Measurements from ENCODE around the gene TM4SF20.
"Not testable (repeated sequence)": the region's sequence is repeated elsewhere in the genome, so short reads cannot be mapped to it uniquely, and the experiment has no call there.

Gene TM4SF20

DNA sequence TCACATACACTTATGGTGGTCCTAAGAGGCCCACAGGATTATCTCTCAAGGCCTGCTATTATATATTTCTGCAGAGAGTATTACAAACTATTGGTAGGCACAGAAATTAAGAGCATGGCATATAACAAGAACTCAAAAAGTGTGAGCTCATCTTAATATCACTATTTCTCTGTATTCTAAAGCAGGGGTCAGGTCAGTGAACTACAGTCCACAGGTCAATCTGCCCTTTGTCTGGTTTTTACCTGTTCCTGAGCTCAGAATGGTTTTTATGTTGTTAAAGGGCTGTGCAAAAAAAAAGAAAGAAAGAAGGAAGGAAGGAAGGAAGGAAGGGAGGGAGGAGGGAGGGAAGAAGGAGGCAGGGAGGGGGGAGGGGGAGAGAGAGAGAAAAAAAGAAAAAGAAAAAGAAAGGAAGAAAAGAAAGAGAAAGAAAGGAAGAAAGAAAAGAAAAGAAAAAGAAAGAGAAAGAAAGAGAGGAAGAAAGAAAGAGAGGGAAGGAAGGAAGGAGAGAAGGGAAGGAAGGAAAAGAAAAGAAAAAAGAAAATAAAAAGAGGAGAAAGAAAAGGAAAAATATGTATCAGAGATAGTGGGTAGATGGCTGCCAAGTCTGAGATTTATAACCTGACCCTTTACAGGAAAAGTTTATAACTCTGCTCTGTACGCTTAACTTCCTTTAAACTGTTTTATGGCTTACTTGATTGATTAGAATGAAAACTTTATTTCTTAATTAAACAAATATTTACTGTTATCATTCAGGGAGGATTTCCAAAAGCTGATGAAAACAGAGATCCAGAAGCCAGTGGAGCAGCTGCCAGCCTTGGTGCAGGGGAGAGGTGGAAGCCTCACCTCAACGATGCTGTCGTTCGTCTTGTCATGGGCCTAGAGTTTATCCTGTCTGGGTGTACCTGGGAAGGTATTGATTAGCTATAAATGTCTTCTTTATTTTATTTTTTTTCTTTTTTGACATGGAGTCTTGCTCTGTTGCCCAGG is 19.9 kb upstream of the TM4SF20 start:
- DNase-seq: no peak

DNA sequence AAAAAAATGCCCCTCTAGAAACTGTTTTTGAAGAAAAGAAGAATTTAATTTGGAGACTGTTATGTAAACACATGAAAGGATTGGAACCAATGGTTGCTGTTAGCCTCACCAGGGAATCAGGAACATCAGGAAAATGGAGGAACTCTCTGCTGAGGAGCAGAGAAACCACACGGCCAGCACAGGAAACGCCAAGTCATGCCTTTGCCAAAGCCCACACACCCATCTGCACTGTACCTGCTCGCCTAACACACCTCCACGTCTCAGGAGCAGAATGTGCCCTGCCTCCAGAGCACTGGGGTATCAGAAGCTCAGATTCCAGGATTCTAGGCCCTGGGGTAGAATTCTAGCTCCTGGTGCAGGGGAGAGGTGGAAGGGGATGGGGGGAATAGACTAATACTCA is 18.5 kb upstream of the TM4SF20 start:
- no peak for DNase-seq

DNA sequence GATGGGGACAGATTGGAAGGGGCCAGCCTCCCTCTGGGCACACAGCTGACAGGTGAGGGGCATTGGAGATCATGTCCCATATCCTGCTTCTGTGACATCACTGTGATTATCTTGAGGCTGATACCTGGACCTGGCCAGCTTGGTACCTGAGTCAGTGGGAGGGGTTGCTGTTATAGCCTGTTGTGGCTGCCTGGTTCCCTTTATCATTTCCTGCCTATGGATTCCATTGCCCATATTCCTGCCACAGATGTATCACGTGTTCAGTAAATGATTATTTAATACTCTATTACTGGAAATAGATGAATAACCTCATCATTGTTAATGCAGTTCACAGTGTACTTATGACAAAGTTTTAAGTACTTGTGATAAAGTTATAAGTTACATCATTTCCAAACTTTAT is 16.4 kb upstream of the TM4SF20 start:
- DNase-seq: no peak

DNA sequence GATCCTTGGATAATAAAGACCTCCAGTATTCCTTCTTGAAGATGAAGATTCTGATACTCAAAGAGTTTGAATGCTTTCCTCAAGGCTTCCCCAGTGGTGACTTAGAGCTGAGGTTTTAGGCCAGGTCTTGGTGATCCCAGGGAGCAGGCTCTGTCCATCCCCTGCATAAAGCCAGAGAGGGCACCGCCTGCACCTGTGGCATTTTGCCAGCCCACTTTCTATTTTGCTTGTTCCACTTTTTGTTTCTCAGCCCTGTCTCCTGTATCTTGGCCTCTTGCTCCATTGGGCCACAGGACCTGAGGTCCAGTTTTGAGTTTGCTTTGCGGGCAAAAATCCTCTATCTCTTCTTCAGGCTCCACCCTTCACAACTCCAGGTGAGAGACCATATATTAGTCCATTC is 15.3 kb upstream of the TM4SF20 start:
- no peak for DNase-seq

DNA sequence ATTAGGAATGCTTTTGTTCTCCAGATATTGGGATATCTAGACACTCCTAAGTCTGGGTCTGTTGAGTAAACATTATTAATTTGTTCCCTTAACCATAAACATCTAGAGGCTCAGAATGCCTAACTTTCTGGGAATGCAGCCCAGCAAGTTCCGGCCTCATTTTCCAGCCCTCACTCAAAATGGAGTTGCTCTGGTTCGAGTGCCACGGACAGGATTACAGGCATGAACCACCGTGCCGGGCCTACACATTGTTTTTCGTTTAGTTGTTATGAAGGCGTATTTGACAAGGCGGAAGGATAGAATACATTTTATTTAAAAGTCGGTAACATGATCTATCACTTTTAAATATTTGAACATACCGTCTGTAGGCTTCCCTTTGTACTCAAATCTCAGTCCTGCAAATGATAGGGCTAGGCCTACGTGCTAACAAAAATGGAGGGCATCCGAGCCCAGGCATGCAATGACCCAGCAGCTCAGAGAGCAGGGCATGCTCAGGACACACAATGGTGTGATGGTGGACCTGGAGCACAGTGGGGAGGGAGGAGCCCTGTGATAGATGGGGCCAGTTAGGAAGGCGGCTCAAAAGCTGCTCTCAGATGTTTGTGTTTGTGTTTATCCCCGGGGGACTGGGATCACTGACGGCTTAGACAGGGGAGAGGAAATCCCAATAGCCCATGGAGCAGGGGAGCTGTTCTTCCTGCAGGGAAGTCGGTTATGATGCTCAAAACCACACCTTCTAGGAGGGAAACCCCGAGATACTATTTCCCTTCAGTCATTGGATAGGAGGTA is 11.6 kb upstream of the TM4SF20 start:
- no peak for DNase-seq

DNA sequence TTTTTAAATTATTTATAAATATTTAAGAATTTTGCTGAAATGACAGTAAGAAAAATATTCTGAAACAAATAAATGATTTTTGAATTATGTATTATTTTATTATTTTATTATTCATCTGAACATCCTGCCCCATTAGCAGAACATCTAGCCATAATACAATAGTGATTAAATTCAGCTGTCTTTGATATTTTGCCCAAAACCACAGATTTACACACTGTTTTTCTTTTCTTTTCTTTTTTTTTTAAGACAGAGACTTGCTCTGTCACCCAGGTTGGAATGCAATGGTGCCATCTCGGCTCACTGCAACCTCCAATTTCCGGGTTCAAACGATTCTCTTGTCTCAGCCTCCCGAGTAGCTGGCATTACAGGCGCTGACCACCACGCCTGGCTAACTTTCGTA is 10.6 kb upstream of the TM4SF20 start:
- no peak for DNase-seq

DNA sequence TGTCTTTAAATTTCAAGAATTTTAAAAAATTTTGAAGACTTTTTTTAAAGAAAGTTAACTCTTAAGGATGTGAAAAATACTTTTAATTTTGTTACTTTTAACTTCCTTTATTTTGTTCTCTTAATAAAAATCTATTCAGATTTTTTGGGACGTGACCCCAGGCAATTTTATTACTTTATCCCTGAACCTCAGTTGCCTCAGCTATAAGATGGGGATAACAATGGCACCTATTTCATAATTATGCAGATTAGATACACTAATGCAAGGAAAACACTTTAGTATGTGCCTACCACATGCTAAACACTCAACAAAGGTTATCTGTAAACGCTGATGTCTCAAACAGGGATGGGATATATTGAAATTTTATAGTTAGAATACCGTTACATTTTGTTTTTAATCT is 10.1 kb upstream of the TM4SF20 start:
- no peak for DNase-seq

DNA sequence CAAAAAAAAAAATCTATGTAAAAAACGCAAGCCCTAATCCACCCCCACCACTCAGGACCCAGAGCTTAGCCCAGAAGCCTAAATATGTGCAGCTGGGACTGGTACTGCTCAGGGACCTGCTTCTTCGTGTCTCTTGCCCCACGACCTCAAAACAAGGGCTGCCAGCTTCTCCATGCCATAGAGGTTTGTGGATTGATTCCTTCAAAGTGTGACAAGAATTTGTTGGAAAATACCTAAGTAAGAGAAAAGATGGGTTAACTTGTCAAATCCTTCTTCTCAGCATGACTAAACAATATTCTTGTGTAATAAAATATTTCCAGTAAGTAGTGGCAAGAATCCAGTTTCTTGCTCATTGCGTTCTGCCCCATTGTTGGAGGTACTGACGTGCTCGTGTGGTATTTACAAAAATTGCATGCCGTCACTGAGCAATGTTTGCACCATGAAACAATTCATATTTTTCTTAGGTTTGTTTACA is 9.5 kb upstream of the TM4SF20 start:
- no peak for DNase-seq

DNA sequence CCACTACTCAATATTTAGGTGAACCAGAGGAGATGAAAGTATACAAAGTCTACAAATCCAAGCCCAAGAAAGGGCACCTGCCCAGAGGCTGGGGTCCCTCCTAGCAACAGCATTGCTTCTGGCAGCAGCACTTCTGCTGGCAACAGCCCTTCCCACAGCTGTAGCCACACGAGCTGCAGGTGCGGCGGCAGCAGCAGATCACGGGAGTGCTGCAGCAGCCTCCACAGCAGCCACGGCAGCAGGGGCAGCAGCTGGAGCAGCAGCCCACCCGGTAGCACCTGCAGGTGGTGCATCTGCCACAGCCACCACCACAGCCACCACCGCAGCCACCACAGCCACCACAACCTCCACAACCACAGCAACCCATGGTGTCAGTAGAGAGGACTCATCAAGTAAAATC is 8.5 kb upstream of the TM4SF20 start, which contains the start of gene SCYGR1:
SCYGR1 (minus strand) TSS at position 367 of the 400 bp plus-strand sequence; CDS start at position 367, 0 bp downstream.
- not testable (repeated sequence) for DNase-seq

DNA sequence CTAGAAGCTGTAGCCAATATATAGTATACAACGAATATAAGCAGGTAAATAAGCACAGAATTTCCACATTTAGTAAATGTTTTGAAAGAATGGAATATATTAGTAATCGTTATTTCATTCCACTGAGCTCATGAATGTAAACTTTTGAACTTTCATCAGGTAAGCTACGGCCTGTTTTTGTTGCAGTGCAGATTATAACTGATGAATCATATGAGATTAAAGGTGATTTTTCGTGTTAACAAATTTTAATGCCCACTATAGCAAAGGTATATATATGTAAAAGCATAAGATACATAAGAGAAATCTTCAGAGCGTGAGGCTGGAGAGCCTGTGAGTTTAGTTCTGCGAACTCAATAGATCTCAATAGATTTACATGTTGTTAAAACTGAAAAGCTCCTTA is 7.5 kb upstream of the TM4SF20 start:
- no peak for DNase-seq

DNA sequence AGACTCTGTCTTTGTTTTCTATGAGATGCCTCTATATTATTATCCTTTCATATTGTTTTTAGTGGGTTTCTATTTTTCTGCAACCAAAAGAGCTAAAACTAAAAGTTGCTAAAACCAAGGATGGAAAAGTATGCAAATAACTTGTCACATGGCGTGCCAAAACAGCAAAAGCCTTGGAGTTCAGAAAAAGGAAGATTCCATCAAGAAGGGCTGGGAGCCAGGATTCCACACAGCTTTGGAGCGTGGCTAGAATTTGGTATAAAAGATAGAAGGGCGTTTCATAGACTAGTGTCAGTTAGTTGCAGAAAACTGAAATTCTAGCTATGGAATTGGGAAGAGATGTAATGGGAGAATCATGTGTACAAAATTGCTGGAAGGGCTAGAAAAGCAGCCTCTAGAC is 4.6 kb upstream of the TM4SF20 start:
- DNase-seq: no peak

DNA sequence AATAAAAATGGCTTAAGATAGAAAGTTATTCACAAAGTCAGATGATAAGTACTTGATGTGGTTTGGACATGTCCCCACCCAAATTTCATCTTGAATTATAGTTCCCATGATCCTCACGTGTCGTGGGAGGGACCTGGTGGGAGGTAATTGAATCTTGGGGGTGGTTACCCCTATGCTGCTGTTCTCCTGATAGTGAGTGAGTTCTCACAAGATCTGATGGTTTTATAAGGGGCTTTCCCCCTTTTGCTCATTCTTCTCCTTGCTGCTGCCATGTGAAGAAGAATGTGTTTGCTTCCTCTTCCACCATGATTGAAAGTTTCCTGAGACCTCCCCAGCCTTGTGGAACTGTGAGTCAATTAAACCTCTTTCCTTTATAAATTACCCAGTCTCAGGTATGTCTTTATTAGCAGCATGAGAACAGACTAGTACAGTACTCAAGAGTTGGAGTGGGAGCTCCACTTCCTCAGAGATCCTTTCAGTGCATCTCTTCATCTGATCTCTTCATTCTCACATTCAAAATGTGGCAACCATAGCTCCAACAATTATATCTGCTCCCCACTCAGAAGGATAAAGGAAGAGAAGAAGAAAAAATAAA is 3.2 kb upstream of the TM4SF20 start:
- DNase-seq: not testable (repeated sequence)

DNA sequence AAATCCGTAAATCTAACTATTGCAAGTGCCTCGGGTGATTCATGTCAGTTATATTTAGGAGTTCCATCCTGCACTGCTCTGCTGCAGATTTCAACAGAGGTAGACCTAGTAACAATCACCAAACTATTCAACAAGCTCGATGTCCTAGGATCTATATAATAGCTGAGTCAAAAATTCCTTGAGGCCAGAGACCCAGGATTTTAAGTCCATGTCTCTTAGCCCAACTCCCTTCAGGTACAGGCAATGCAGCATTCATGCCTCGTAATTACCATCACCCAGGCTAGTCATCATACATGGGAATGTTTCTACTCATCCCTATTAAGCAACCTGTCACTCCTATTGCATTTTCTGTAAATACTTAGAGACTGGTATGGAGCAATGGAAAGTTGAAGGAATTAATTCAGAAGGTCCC is 729 bp downstream of the TM4SF20 start:
- no peak for DNase-seq

DNA sequence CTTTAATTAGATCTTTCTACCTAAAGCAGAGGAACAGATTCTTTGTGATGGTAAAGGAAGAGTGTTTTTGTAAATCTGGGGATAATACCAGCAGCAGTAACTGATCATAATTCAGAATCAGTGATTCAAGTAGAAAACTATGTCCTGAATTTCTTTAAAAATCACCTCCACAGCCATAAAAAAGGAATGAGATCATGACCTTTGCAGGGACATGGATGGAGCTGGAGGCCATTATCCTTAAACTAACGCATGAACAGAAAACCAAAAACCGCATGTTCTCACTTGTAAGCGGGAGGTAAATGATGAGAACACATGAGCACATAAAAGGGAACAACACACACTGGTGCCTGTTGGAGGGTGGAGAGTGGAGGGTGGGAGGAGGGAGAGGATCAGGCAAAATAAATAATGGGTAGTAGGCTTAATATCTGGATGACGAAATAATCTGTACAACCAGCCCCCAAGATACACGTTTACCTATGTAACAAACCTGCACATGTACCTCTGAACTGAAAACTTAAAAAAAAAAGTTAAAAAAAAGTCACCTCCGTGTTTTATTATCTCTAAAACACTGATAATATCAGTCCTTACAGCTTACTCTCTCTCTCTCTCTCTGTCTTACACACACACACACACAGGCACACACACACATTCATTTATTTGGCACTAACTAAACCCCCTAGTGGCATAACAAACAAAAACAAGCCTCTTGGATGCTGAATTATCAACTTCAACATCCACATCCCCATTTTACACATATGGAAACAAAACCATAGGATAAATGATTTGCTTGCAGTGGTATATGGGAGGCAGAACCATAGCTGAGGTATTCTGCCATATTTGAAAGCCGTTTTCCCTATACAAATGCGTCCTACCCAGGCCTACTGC is 1.4 kb downstream of the TM4SF20 start:
- DNase-seq: no peak

DNA sequence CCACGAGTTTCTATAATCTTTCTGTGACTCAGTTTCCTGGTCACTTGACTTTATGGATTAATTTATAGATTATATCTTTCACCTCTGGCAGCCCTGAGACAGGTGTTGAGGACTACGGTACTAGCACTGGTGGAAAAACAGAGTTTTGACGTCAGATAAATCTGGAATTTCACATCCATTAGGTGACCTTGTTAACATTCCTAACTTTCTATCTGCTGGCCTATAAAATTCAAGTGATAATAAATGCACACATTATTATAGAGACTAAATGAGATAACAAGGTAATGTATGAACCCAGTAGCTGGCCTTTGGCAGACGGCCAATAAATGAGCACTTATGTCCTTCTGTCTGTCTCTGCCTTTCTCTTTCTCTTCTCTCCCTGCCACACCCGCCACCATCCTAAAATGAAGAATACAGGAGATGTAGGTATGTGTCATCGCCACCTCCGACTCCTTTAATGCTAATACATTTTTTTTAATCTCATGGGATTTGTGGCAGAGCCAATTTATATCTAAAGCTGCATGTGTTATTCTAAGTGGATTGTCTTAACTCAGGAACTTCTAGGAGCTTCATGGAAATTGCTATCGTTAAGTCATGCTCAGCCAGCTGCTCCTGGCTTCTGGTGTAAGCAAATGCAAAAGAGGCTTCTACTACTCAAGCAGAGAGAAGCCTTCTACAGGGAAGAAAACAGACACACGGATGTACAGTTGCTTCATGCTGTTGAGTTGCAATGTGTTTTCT is 2.3 kb downstream of the TM4SF20 start:
- DNase-seq: no peak

DNA sequence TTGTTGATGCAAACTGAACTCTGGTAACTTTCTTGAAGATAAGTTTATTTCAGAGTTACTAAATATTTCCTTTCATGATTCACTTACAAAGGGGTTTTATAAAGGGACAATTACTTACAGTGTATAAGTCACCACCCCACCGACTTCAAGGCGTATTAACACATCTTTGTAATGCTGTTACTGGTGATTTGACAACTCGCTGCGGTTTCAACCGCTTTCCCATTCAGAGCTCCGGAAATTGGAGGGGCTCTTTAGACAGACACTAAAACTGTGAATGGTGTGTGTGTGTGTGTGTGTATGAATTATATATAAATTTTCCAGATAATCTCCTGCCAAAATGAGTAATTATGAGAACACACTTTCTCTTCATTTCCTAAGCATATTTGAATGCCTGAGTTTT is 4.9 kb downstream of the TM4SF20 start:
- no peak for DNase-seq

DNA sequence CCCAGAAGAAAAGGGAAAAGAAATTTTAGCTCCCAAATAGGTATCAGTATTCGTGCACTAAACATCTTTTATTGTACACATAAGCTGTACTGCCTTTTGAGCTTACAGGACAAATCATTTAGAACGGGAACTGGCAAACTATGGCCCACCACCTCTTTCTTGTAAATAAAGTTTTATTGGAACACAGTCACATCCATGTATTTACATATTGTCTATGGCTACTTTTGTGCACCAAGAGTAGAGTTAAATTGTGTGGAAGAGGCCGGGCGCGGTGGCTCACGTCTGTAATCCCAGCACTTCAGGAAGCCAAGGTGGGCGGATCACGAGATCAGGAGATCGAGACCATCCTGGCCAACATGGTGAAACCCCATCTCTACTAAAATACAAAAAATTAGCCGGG is 5.7 kb downstream of the TM4SF20 start:
- no peak for DNase-seq

DNA sequence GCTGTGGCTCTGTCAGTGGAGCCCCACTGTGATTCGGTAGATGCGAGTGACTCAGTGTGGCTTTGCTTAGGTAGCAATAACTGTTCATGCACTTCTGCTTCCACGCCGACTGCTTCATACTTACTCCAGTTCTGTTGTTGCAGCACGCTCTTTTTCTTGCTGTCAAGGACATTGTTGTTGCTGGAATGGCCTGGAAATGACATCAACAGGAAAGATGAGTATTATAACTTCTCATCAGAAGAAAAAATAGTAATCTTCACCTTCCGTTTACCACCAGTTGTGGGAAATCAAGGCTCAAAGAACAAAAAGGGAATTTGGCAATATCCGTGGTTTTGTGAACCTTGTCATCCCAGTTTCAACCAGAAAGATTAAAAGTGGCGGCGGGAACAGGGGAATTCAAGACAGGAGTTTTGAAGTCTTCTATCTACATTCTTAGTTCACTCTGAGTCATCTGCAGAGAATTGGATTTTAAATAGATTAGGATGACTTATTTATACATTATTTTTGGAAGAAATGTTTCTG is 8.3 kb downstream of the TM4SF20 start:
- DNase-seq: no peak

DNA sequence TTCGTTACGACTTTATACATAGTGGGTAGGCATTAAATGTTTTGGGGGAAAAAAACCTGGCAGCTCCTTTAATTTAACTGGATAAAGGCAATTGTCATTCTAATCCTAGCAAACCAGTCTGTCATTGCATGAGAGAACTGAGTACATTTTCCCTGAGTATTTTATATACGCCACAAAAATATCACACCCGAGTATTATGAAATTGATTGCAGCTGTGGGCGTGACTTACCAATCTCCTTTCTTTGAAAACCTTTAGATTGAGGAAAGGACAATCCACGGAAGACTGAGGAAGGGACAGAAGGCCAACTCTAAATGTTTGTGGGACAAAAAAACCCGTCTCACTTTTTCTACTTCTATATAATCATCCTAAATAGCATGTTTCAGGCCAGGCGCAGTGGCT is 9.0 kb downstream of the TM4SF20 start:
- DNase-seq: no peak

DNA sequence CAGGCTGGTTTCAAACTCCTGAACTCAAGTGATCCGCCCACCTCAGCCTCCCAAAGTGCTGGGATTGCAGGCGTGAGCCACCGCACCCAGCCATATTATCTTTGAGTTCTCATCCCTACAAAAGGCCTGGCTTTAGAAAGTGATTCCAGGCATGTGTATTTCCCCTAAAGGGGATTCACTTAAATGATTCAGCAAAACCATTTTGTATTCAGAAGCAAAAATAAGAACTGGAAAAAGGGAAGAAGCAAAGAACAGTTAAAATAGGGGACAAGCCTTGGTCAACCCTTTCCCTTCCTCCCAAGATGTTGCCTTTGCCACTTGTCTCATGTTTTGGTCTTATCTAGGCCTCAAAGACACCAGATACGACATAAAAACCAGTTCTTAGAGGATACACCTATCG is 10.5 kb downstream of the TM4SF20 start:
- DNase-seq: no peak

DNA sequence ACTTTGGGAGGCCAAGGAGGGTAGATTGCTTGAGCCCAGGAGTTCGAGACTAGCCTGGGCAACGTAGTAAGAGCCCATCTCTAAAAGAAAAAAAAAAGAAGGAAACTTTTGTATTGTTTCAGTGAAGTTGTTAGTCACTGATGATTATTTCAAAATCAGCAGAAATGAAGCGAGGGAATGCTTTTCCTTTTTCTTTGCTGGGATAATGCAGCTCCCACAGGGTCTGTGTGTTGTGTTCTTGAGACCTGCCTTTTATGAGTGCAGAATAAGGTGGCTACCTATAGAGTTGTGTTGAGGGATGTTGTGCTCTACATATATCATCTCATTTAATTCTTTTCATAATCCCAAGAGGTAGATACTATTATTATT is 11.7 kb downstream of the TM4SF20 start:
- DNase-seq: no peak
